GM12874 (cell line): ENCODE data around the gene GFRA4.

Experiments used
- CTCF ChIP-seq: IDR thresholded peaks from 2 replicates; pipeline ENCODE4 v1.5.1; 2011; ENCODE audit warnings: low read depth, mild to moderate bottlenecking, control low read depth, low read length, moderate library complexity; ENCODE audit not compliant: insufficient read depth

GFRA4 gene

GRCh38 chr20:3646067-3646440 is 17.1 kb downstream of the GFRA4 start:
- no peak for TF ChIP-seq CTCF

GRCh38 chr20:3645309-3646066 is 17.7 kb downstream of the GFRA4 start:
- TF ChIP-seq CTCF: no peak

- no peak for TF ChIP-seq CTCF
Observed at GRCh38 chr20:3640259-3640658, 22.9 kb downstream of the GFRA4 start.

GRCh38 chr20:3635346-3635745 is 27.9 kb downstream of the GFRA4 start:
- no peak for TF ChIP-seq CTCF

- no peak for TF ChIP-seq CTCF
Observed at GRCh38 chr20:3633913-3634478, 29.2 kb downstream of the GFRA4 start.

- TF ChIP-seq CTCF: no peak
Observed at GRCh38 chr20:3632311-3633004, 30.7 kb downstream of the GFRA4 start.

- no peak for TF ChIP-seq CTCF
Observed at GRCh38 chr20:3631534-3631933, 31.7 kb downstream of the GFRA4 start.
